Glutamatergic neuron (in vitro differentiated cells): ENCODE measurements around the gene SLAMF9. TPM values are rescaled to one million over a fixed set of nuclear protein-coding genes. Genes with fewer than 3 reads are reported as not detected.
A peak's percentile ranks its signal among the peaks of the same experiment; 100 is the strongest.

Experiments
- DNase-seq: peaks from one replicate; pipeline ENCODE4 v3.0.0; 2022
- H3K27ac Mint-ChIP-seq: one replicate; pipeline ENCODE4 v1.8.0; 2020; ENCODE audit warnings: mild to moderate bottlenecking, mixed read lengths, inconsistent platforms; ENCODE audit not compliant: unreplicated experiment
- H3K27me3 Mint-ChIP-seq: one replicate; pipeline ENCODE4 v1.8.0; 2020; ENCODE audit warnings: mild to moderate bottlenecking, moderate library complexity, mixed read lengths, inconsistent platforms; ENCODE audit not compliant: unreplicated experiment
- H3K36me3 Mint-ChIP-seq: one replicate; pipeline ENCODE4 v1.8.0; 2020; ENCODE audit warnings: mild to moderate bottlenecking, mixed read lengths, inconsistent platforms; ENCODE audit not compliant: unreplicated experiment
- H3K4me1 Mint-ChIP-seq: one replicate; pipeline ENCODE4 v1.8.0; 2020; ENCODE audit warnings: mild to moderate bottlenecking, low read depth, mixed read lengths, inconsistent platforms; ENCODE audit not compliant: unreplicated experiment
- H3K4me3 Mint-ChIP-seq: one replicate; pipeline ENCODE4 v1.8.0; 2020; ENCODE audit warnings: mild to moderate bottlenecking, mixed read lengths, inconsistent platforms; ENCODE audit not compliant: unreplicated experiment
- H3K9me3 Mint-ChIP-seq: one replicate; pipeline ENCODE4 v1.8.0; 2020; ENCODE audit warnings: mild to moderate bottlenecking, moderate library complexity, mixed read lengths, inconsistent platforms; ENCODE audit not compliant: unreplicated experiment
- CTCF ChIP-seq: fragments of 200-600 bp; sonication (generic); IDR thresholded peaks from one replicate; pipeline ENCODE4 v1.5.0; 2021; ENCODE audit not compliant: partially characterized antibody, unreplicated experiment
- total RNA-seq: library from RNA; stranded (reverse); fragmentation: NEBNext Ultra II Directional; extraction: Animal tissue kit (Norgen Biotek cat#: 25700); gene quantifications from one replicate; pipeline ENCODE4 v1.2.1, GENCODE V29; 2021; ENCODE audit not compliant: unreplicated experiment

The SLAMF9 gene
- total RNA-seq, 1 donor from 2014 or later, result not detected

GRCh38 chr1:159938905-159939677 lies 14.9 kb downstream of the SLAMF9 start:
- no peak for DNase-seq
- Mint-ChIP-seq H3K9me3 (peaks cover 10% of the 10 kb centered on the region), H3K27me3 (peaks cover 9% of the 10 kb centered on the region), H3K36me3 (no peaks in the 10 kb centered on the region), H3K27ac (peak overlapping the region; percentile 20), H3K4me1 (peaks cover 30% of the 10 kb centered on the region), H3K4me3 (no peak overlapping the region)
- TF ChIP-seq CTCF, result no peak

GRCh38 chr1:159938211-159938852 lies 15.7 kb downstream of the SLAMF9 start:
- no peak overlapping the region for H3K27ac Mint-ChIP-seq
- H3K36me3 Mint-ChIP-seq, result no peaks in the 10 kb centered on the region
- peaks cover 8% of the 10 kb centered on the region for H3K27me3 Mint-ChIP-seq
- peaks cover 10% of the 10 kb centered on the region for H3K9me3 Mint-ChIP-seq
- H3K4me3 Mint-ChIP-seq, result no peak overlapping the region
- no peak for DNase-seq
- TF ChIP-seq CTCF, result no peak
- H3K4me1 Mint-ChIP-seq, result peaks cover 28% of the 10 kb centered on the region

GRCh38 chr1:159937054-159937750 lies 16.8 kb downstream of the SLAMF9 start:
- no peak for DNase-seq
- H3K36me3 Mint-ChIP-seq, result peaks cover 5% of the 10 kb centered on the region
- peak overlapping the region; percentile 5 for H3K4me3 Mint-ChIP-seq
- H3K4me1 Mint-ChIP-seq, result peaks cover 24% of the 10 kb centered on the region
- peaks cover 4% of the 10 kb centered on the region for H3K27me3 Mint-ChIP-seq
- no peak for TF ChIP-seq CTCF
- no peak overlapping the region for H3K27ac Mint-ChIP-seq
- peaks cover 10% of the 10 kb centered on the region for H3K9me3 Mint-ChIP-seq

- H3K27me3 Mint-ChIP-seq, result peaks cover 4% of the 10 kb centered on the region
- H3K27ac Mint-ChIP-seq, result peak overlapping the region; percentile 18
- peaks cover 10% of the 10 kb centered on the region for H3K9me3 Mint-ChIP-seq
- H3K36me3 Mint-ChIP-seq, result peaks cover 5% of the 10 kb centered on the region
- peaks cover 20% of the 10 kb centered on the region for H3K4me1 Mint-ChIP-seq
- DNase-seq, result peak; percentile 91
- no peak overlapping the region for H3K4me3 Mint-ChIP-seq
- peak; percentile 99 for TF ChIP-seq CTCF
These were observed 17.6 kb downstream of the SLAMF9 start for GRCh38 chr1:159936273-159936904.
